ENCODE results near the gene IGSF8.

DNA sequence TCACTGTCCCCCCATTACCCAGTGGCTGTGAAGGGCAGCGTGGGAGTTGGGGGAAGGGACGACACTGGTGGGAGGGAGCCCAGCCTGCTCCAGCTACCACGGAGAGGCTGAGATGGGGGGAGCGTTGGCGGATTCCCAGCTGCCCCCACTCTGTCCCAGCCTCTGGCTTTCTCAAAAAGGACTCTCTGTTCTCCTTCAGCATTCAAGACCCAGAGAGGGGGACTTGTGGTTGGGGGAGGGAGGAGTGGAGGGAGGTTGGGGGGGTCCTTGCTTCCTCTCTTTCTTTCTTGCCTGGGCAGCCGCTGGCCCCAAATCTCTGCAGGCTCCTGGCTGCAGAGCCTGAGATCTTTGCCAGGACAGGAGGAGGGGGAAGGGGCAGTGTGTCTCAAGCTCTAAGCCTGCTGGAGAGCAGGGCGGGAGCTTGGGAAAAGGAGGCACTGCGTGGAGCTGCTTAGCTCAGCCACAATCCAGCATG, 19.3 kb upstream of the IGSF8 start:
- TF ChIP-seq, protein P1, sequence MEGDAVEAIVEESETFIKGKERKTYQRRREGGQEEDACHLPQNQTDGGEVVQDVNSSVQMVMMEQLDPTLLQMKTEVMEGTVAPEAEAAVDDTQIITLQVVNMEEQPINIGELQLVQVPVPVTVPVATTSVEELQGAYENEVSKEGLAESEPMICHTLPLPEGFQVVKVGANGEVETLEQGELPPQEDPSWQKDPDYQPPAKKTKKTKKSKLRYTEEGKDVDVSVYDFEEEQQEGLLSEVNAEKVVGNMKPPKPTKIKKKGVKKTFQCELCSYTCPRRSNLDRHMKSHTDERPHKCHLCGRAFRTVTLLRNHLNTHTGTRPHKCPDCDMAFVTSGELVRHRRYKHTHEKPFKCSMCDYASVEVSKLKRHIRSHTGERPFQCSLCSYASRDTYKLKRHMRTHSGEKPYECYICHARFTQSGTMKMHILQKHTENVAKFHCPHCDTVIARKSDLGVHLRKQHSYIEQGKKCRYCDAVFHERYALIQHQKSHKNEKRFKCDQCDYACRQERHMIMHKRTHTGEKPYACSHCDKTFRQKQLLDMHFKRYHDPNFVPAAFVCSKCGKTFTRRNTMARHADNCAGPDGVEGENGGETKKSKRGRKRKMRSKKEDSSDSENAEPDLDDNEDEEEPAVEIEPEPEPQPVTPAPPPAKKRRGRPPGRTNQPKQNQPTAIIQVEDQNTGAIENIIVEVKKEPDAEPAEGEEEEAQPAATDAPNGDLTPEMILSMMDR (IDR thresholded peaks at IDR 0.05 in 8 of 11, conservative IDR thresholded peaks at IDR 0.05 in 3 of 11) = no peak
- no peak for TF ChIP-seq POLR2A (IDR thresholded peaks at IDR 0.05)

Data from spleen (tissue), 7 donors.